ENCODE measurements around the gene MYH11.
"Not testable (repeated sequence)": the region's sequence is repeated elsewhere in the genome, so short reads cannot be mapped to it uniquely, and the experiment has no call there.

Gene MYH11

DNA sequence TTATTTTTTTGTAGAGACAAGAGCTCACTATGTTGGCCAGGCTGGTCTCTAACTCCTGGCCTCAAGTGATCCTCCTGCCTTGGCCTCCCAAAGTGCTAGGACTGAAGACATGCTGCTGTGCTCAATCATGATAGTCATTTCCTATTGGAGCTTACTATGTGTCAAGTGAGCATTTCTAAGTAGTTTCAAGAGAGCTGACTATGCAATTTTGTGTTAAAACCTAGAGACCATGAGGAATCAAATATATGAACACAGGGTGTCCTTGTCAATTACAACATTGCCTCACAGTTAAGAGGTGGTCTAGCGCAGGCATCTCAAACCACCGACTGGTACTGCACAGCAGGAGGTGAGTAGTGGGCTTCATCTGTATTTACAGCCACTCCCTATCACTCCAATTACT, 37.8 kb downstream of the MYH11 start:
- Histone ChIP-seq H3K27me3 (ENCODE audit: control insufficient read depth in 3 of 3, insufficient read depth in 3 of 3, low read depth in 1 of 3, low read length in 3 of 3) (peaks cover 0 to 6% (median 0%) of the 10 kb centered on the region in 3 experiments), H3K18ac (ENCODE audit: low read length) (no peak overlapping the region), H3K27ac (replicated peaks; ENCODE audit: low read length) (no peak overlapping the region), H2BK5ac (ENCODE audit: low read length) (no peak overlapping the region), H2BK12ac (ENCODE audit: low read length) (no peak overlapping the region), H2BK15ac (ENCODE audit: low read length) (no peak overlapping the region), H2BK120ac (ENCODE audit: low read depth, low read length) (no peak overlapping the region), H4K8ac (ENCODE audit: low read depth, low read length) (no peak overlapping the region), H3K4me3 (ENCODE audit: low read length in 2 of 2) (no peak overlapping the region), H3K36me3 (replicated peaks in 1 of 2; ENCODE audit: control insufficient read depth in 2 of 2, insufficient read depth in 2 of 2, low read length in 2 of 2) (no peaks in the 10 kb centered on the region), H4K91ac (ENCODE audit: low read depth, low read length, poor library complexity) (no peak overlapping the region), H3K14ac (ENCODE audit: low read length) (no peak overlapping the region), H2AK5ac (ENCODE audit: low read depth, low read length) (no peak overlapping the region), H3K4ac (ENCODE audit: low read length) (no peak overlapping the region), H3K4me1 (ENCODE audit: control insufficient read depth in 2 of 2, insufficient read depth in 1 of 2, low read depth in 1 of 2, low read length in 2 of 2) (no peaks in the 10 kb centered on the region), H2AFZ (ENCODE audit: low read length) (no peak overlapping the region), H3K9me3 (replicated peaks in 1 of 2; ENCODE audit: control insufficient read depth in 2 of 2, insufficient read depth in 1 of 2, low read depth in 1 of 2, low read length in 2 of 2) (peaks cover 0 to 2% of the 10 kb centered on the region in 2 donors), H3K79me1 (ENCODE audit: low read depth, low read length) (no peaks in the 10 kb centered on the region), H3K23ac (ENCODE audit: low read depth, low read length, poor library complexity) (no peak overlapping the region), H3K9ac (ENCODE audit: low read depth, low read length, poor library complexity) (no peak overlapping the region), H3K4me2 (ENCODE audit: insufficient read depth, low read length, poor library complexity, severe bottlenecking) (no peak overlapping the region)
- WGBS, 2 donors (ENCODE audit: extremely low coverage in 2 of 2, insufficient read length in 2 of 2, insufficient replicate concordance in 1 of 2), result no CpG with 5 or more reads among the region's 2 CpGs
- DNase-seq (ENCODE audit: low spot score), result no peak

DNA sequence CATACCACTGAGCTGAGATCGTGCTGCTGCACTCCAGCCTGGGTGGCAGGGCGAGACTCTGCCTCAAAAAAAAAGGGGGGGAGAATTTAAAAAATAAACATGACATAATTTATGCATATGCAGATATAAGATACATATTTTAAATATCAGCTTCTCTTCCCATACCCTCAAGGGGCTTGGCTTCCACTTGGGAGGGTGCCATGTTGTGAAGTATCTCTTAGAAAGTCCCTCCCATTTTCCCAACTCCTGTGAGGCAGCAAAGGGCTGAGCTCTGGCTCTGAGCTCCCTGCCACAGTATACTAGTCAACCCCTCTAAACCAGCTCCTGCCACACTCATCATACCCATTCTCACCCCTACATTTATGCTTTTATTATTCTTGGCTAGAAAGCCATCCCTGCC, 39.4 kb downstream of the MYH11 start:
- WGBS, 2 donors (ENCODE audit: extremely low coverage in 2 of 2, insufficient read length in 2 of 2, insufficient replicate concordance in 1 of 2), result no CpG with 5 or more reads among the region's 2 CpGs
- Histone ChIP-seq H3K27ac (replicated peaks; ENCODE audit: low read length) (no peak overlapping the region), H2AFZ (ENCODE audit: low read length) (no peak overlapping the region), H3K23ac (ENCODE audit: low read depth, low read length, poor library complexity) (no peak overlapping the region), H2AK5ac (ENCODE audit: low read depth, low read length) (no peak overlapping the region), H4K8ac (ENCODE audit: low read depth, low read length) (no peak overlapping the region), H3K18ac (ENCODE audit: low read length) (no peak overlapping the region), H2BK5ac (ENCODE audit: low read length) (no peak overlapping the region), H3K4ac (ENCODE audit: low read length) (no peak overlapping the region), H3K9ac (ENCODE audit: low read depth, low read length, poor library complexity) (no peak overlapping the region), H3K4me1 (ENCODE audit: control insufficient read depth in 2 of 2, insufficient read depth in 1 of 2, low read depth in 1 of 2, low read length in 2 of 2) (no peaks in the 10 kb centered on the region), H3K4me2 (ENCODE audit: insufficient read depth, low read length, poor library complexity, severe bottlenecking) (no peak overlapping the region), H3K4me3 (ENCODE audit: low read length in 2 of 2) (no peak overlapping the region), H3K27me3 (ENCODE audit: control insufficient read depth in 3 of 3, insufficient read depth in 3 of 3, low read depth in 1 of 3, low read length in 3 of 3) (no peaks in the 10 kb centered on the region), H4K91ac (ENCODE audit: low read depth, low read length, poor library complexity) (no peak overlapping the region), H2BK12ac (ENCODE audit: low read length) (no peak overlapping the region), H3K9me3 (replicated peaks in 1 of 2; ENCODE audit: control insufficient read depth in 2 of 2, insufficient read depth in 1 of 2, low read depth in 1 of 2, low read length in 2 of 2) (peaks cover 0 to 2% of the 10 kb centered on the region in 2 donors), H3K79me1 (ENCODE audit: low read depth, low read length) (no peaks in the 10 kb centered on the region), H3K36me3 (replicated peaks in 1 of 2; ENCODE audit: control insufficient read depth in 2 of 2, insufficient read depth in 2 of 2, low read length in 2 of 2) (no peaks in the 10 kb centered on the region), H2BK120ac (ENCODE audit: low read depth, low read length) (no peak overlapping the region), H2BK15ac (ENCODE audit: low read length) (no peak overlapping the region), H3K14ac (ENCODE audit: low read length) (no peak overlapping the region)
- DNase-seq (ENCODE audit: low spot score), result no peak

DNA sequence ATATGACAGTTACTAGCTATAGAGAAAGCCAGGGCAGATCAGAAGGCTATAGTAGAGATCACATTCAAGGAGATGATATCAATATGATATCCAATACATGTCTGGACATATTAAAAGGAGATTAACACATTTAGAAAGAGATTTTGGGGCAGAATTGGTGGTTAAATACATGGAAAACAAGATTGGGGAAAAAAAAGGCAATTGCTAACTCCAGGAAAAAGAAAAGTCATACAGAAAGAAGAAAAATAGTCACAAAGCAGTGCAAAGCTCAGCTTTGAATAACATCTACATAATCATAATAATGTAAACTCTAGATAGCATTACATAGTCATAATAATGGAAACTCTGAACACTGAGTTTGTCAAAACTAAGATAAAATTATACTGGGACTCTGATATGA, 40.6 kb downstream of the MYH11 start:
- Histone ChIP-seq H3K9ac (ENCODE audit: low read depth, low read length, poor library complexity) (no peak overlapping the region), H4K91ac (ENCODE audit: low read depth, low read length, poor library complexity) (no peak overlapping the region), H2AFZ (ENCODE audit: low read length) (no peak overlapping the region), H2BK15ac (ENCODE audit: low read length) (no peak overlapping the region), H3K4me2 (ENCODE audit: insufficient read depth, low read length, poor library complexity, severe bottlenecking) (no peak overlapping the region), H3K23ac (ENCODE audit: low read depth, low read length, poor library complexity) (no peak overlapping the region), H3K27ac (replicated peaks; ENCODE audit: low read length) (no peak overlapping the region), H3K4me3 (ENCODE audit: low read length in 2 of 2) (no peak overlapping the region), H2BK120ac (ENCODE audit: low read depth, low read length) (no peak overlapping the region), H2AK5ac (ENCODE audit: low read depth, low read length) (no peak overlapping the region), H3K14ac (ENCODE audit: low read length) (no peak overlapping the region), H3K9me3 (replicated peaks in 1 of 2; ENCODE audit: control insufficient read depth in 2 of 2, insufficient read depth in 1 of 2, low read depth in 1 of 2, low read length in 2 of 2) (peaks cover 0 to 4% of the 10 kb centered on the region in 2 donors), H3K4me1 (ENCODE audit: control insufficient read depth in 2 of 2, insufficient read depth in 1 of 2, low read depth in 1 of 2, low read length in 2 of 2) (peaks cover 0 to 7% of the 10 kb centered on the region in 2 donors), H3K36me3 (replicated peaks in 1 of 2; ENCODE audit: control insufficient read depth in 2 of 2, insufficient read depth in 2 of 2, low read length in 2 of 2) (no peaks in the 10 kb centered on the region), H3K18ac (ENCODE audit: low read length) (no peak overlapping the region), H3K27me3 (ENCODE audit: control insufficient read depth in 3 of 3, insufficient read depth in 3 of 3, low read depth in 1 of 3, low read length in 3 of 3) (peaks cover 0 to under 1% (median 0%) of the 10 kb centered on the region in 3 experiments), H2BK5ac (ENCODE audit: low read length) (no peak overlapping the region), H3K4ac (ENCODE audit: low read length) (no peak overlapping the region), H3K79me1 (ENCODE audit: low read depth, low read length) (no peaks in the 10 kb centered on the region), H2BK12ac (ENCODE audit: low read length) (no peak overlapping the region), H4K8ac (ENCODE audit: low read depth, low read length) (no peak overlapping the region)
- DNase-seq (ENCODE audit: low spot score), result no peak

DNA sequence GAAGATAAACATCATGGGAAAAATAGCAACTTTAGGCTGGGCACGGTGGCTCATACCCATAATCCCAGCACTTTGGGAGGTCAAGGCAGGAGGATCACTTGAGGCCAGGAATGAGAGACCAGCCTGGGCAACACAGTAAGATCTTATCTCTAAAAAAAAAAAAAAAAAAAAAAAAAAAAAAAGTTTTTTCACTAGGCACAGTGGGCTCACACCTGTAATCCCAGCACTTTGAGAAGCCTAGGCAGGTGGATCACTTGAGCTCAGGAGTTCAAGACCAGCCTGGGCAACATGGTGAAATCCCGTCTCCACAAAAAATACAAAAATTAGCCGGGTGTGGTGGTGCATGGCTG, 44.5 kb downstream of the MYH11 start:
- H3K4ac ChIP-seq (ENCODE audit: low read length); H2BK120ac ChIP-seq (ENCODE audit: low read depth, low read length); H3K9me3 ChIP-seq (replicated peaks in 1 of 2; ENCODE audit: control insufficient read depth in 2 of 2, insufficient read depth in 1 of 2, low read depth in 1 of 2, low read length in 2 of 2); H3K4me3 ChIP-seq (ENCODE audit: low read length in 2 of 2); H3K4me2 ChIP-seq (ENCODE audit: insufficient read depth, low read length, poor library complexity, severe bottlenecking); H4K91ac ChIP-seq (ENCODE audit: low read depth, low read length, poor library complexity); H2BK12ac ChIP-seq (ENCODE audit: low read length); H2AK5ac ChIP-seq (ENCODE audit: low read depth, low read length); H4K8ac ChIP-seq (ENCODE audit: low read depth, low read length); H3K14ac ChIP-seq (ENCODE audit: low read length); H3K36me3 ChIP-seq (replicated peaks in 1 of 2; ENCODE audit: control insufficient read depth in 2 of 2, insufficient read depth in 2 of 2, low read length in 2 of 2); H3K9ac ChIP-seq (ENCODE audit: low read depth, low read length, poor library complexity); H3K27ac ChIP-seq (replicated peaks; ENCODE audit: low read length); DNase-seq (ENCODE audit: low spot score); H3K18ac ChIP-seq (ENCODE audit: low read length); H2BK15ac ChIP-seq (ENCODE audit: low read length); H3K79me1 ChIP-seq (ENCODE audit: low read depth, low read length); H3K23ac ChIP-seq (ENCODE audit: low read depth, low read length, poor library complexity); H2AFZ ChIP-seq (ENCODE audit: low read length); H2BK5ac ChIP-seq (ENCODE audit: low read length): not testable (repeated sequence)
- H3K27me3 ChIP-seq (ENCODE audit: control insufficient read depth in 3 of 3, insufficient read depth in 3 of 3, low read depth in 1 of 3, low read length in 3 of 3), result peaks cover 0 to 10% (median 0%) of the 10 kb centered on the region in 3 experiments
- no CpG with 5 or more reads among the region's 3 CpGs for WGBS, 2 donors (ENCODE audit: extremely low coverage in 2 of 2, insufficient read length in 2 of 2, insufficient replicate concordance in 1 of 2)
- peaks cover 0 to 14% of the 10 kb centered on the region in 2 donors for H3K4me1 ChIP-seq (ENCODE audit: control insufficient read depth in 2 of 2, insufficient read depth in 1 of 2, low read depth in 1 of 2, low read length in 2 of 2)
